PC-9 (cell line): ENCODE results near the gene CLMN. TPM values are rescaled to one million over a fixed set of nuclear protein-coding genes. Genes with fewer than 3 reads are reported as not detected.
A peak's percentile ranks its signal among the peaks of the same experiment; 100 is the strongest.

Experiments
- BruUV-seq: library from RNA; stranded (reverse); fragments of 400-500 nt; replicated peaks from 2 replicates; lab custom pipeline; 2021; lab: Mats Ljungman, UMichigan
- CTCF ChIA-PET: fragments of 300-600 bp; sonication (Branson Sonifier 250); formaldehyde crosslinking; loops from one replicate; lab custom pipeline; 2022; ENCODE audit warnings: antibody characterized with exemption; lab: Charles Lee
- POLR2A ChIA-PET: fragments of 300-600 bp; sonication (Branson Sonifier 250); formaldehyde crosslinking; loops from one replicate; lab custom pipeline; 2022; ENCODE audit warnings: antibody characterized with exemption; ENCODE audit not compliant: unreplicated experiment; lab: Charles Lee
- DNase-seq, 2 experiments: peaks; one replicate each; pipeline versions ENCODE4 v3.0.0 to v3.0.0-alpha.2; 2015 to 2022; ENCODE audit warnings: mixed read lengths in 1 of 2
- H2AFZ ChIP-seq: fragments of 200-600 bp; sonication (generic); 2 replicates; pipeline ENCODE4 v1.8.1; 2017; ENCODE audit warnings: antibody characterized with exemption
- H3F3A ChIP-seq: fragments of 200-600 bp; sonication (generic); 2 replicates; pipeline ENCODE4 v1.8.1; 2017; ENCODE audit warnings: antibody characterized with exemption, mild to moderate bottlenecking, low read depth; ENCODE audit not compliant: insufficient read depth
- H3K27ac ChIP-seq: fragments of 200-600 bp; sonication (generic); 2 replicates; pipeline ENCODE4 v1.6.1; 2016; ENCODE audit warnings: mixed run types
- H3K27me3 ChIP-seq: fragments of 200-600 bp; sonication (generic); 2 replicates; pipeline ENCODE4 v1.6.1; 2016; ENCODE audit warnings: low read depth, mixed run types; ENCODE audit not compliant: insufficient read depth
- H3K36me3 ChIP-seq: fragments of 200-600 bp; sonication (generic); 2 replicates; pipeline ENCODE4 v1.6.1; 2016; ENCODE audit warnings: low read depth, mixed run types
- H3K4me1 ChIP-seq: fragments of 200-600 bp; sonication (generic); replicated peaks from 2 replicates; pipeline ENCODE4 v1.6.1; 2016; ENCODE audit warnings: mixed run types; ENCODE audit not compliant: insufficient read depth
- H3K4me2 ChIP-seq: fragments of 200-600 bp; sonication (generic); 2 replicates; pipeline ENCODE4 v1.6.1; 2017; ENCODE audit warnings: mixed run types
- H3K4me3 ChIP-seq: fragments of 200-600 bp; sonication (generic); 2 replicates; pipeline ENCODE4 v1.6.1; 2016; ENCODE audit warnings: mixed run types
- H3K79me2 ChIP-seq: fragments of 200-600 bp; sonication (generic); 2 replicates; pipeline ENCODE4 v1.6.1; 2017; ENCODE audit warnings: low read depth, mixed run types
- H3K9me2 ChIP-seq: fragments of 200-600 bp; sonication (generic); 2 replicates; pipeline ENCODE4 v1.8.1; 2017; ENCODE audit warnings: mild to moderate bottlenecking; ENCODE audit not compliant: insufficient read depth
- H3K9me3 ChIP-seq: fragments of 200-600 bp; sonication (generic); 2 replicates; pipeline ENCODE4 v1.8.1; 2016; ENCODE audit warnings: low read depth; ENCODE audit not compliant: insufficient read depth
- H4K20me1 ChIP-seq: fragments of 200-600 bp; sonication (generic); 2 replicates; pipeline ENCODE4 v1.8.1; 2017; ENCODE audit not compliant: insufficient read depth
- CTCF ChIP-seq: fragments of 200-600 bp; sonication (generic); conservative IDR thresholded peaks from 2 replicates; pipeline ENCODE4 v1.6.1; 2017; ENCODE audit warnings: mixed run types, antibody characterized with exemption, mild to moderate bottlenecking, moderate library complexity
- EZH2 ChIP-seq: fragments of 200-600 bp; sonication (generic); IDR thresholded peaks from 2 replicates; pipeline ENCODE4 v1.8.0; 2017; ENCODE audit warnings: antibody characterized with exemption, low read depth
- intact Hi-C: fragments of 100-400 bp; cut with micrococcal nuclease; formaldehyde crosslinking; loops from one replicate; pipeline ENCODE4 v1.10.0; 2022; ENCODE audit not compliant: unreplicated experiment
- total RNA-seq: library from RNA; stranded (reverse); gene quantifications from 2 replicates; pipeline ENCODE4 v1.2.3, GENCODE V29; 2021

CLMN gene
- total RNA-seq, 1 experiment from 2014 or later = 15.8 TPM

- ChIA-PET POLR2A (no interaction called here), CTCF (no interaction called here)
- Histone ChIP-seq H3K4me1 (no peaks in the 10 kb centered on the region), H3K4me3 (no peak overlapping the region), H3F3A (no peaks in the 10 kb centered on the region), H2AFZ (no peak overlapping the region), H3K27ac (no peak overlapping the region), H3K9me3 (no peaks in the 10 kb centered on the region), H4K20me1 (no peaks in the 10 kb centered on the region), H3K36me3 (no peaks in the 10 kb centered on the region), H3K27me3 (no peaks in the 10 kb centered on the region), H3K79me2 (peaks cover 7% of the 10 kb centered on the region; the same call in 1 of the 2 replicates), H3K4me2 (no peak overlapping the region), H3K9me2 (no peaks in the 10 kb centered on the region)
- intact Hi-C loops = no loop called here
- TF ChIP-seq CTCF = no peak
- TF ChIP-seq EZH2 = no peak
- DNase-seq = no peak
- no TSS peak for BruUV-seq
Measured at GRCh38 chr14:95163132-95163531, 156.6 kb downstream of the CLMN start.

DNA sequence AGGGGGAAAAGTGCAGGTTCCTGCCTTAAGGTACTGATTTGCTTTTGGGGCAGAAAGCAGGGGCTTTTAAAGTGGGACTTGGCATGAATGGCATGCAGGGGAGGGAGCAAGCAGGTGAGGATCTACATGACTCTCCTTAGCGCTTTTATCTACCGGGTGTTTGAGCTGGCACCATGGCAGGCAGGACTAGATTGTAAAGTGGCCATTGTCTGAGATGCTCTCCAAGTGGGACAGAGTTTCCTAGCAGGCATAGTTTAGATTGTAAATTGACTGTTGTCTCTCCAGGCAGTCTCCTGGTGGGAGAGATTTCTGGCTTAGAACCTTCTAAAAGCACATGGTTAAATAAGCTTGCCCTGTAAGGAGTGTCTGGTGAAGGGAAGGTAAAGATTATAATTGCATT is 157.1 kb downstream of the CLMN start:
- H3K4me1 ChIP-seq = no peaks in the 10 kb centered on the region
- POLR2A ChIA-PET = no interaction called here
- no peaks in the 10 kb centered on the region for H3K27me3 ChIP-seq
- peaks cover 9% of the 10 kb centered on the region; the same call in 1 of the 2 replicates for H3K79me2 ChIP-seq
- no peaks in the 10 kb centered on the region for H3K9me2 ChIP-seq
- intact Hi-C loops = no loop called here
- no peaks in the 10 kb centered on the region for H3K9me3 ChIP-seq
- H2AFZ ChIP-seq = no peak overlapping the region
- H3K27ac ChIP-seq = no peak overlapping the region
- H3F3A ChIP-seq = no peaks in the 10 kb centered on the region
- CTCF ChIA-PET = interaction anchor here (0.7 kb wide), 1 partner anchor 12 kb away, joined by 3 read pairs; no protein-coding TSS in a partner anchor
- no peak overlapping the region for H3K4me2 ChIP-seq
- no TSS peak for BruUV-seq
- H4K20me1 ChIP-seq = no peaks in the 10 kb centered on the region
- H3K4me3 ChIP-seq = no peak overlapping the region
- TF ChIP-seq EZH2 = no peak
- TF ChIP-seq CTCF = no peak
- no peak for DNase-seq
- H3K36me3 ChIP-seq = no peaks in the 10 kb centered on the region

GRCh38 chr14:95157327-95158189 is 162.2 kb downstream of the CLMN start, which contains the start of gene DICER1:
Gene DICER1 (minus strand): TSS chr14:95157529. CDS start chr14:95133458, 24,071 bp downstream.
- Histone ChIP-seq H3K79me2 (peaks cover 50% of the 10 kb centered on the region), H2AFZ (peak within 1 kb of the TSS; percentile 89), H3K4me1 (peaks cover 8% of the 10 kb centered on the region; the same call in 1 of the 2 replicates), H4K20me1 (no peaks in the 10 kb centered on the region), H3K4me2 (peak within 1 kb of the TSS; percentile 87), H3K4me3 (peak within 1 kb of the TSS; percentile 88), H3K9me3 (no peaks in the 10 kb centered on the region), H3F3A (no peaks in the 10 kb centered on the region), H3K27ac (peak within 1 kb of the TSS; percentile 82), H3K27me3 (no peaks in the 10 kb centered on the region), H3K9me2 (no peaks in the 10 kb centered on the region), H3K36me3 (no peaks in the 10 kb centered on the region)
- ChIA-PET CTCF (interaction anchor here (0.6 kb wide), 1 partner anchor 351 kb away, joined by 3 read pairs; no protein-coding TSS in a partner anchor), POLR2A (interaction anchor here (0.6 kb wide), 1 partner anchor 12 kb away, joined by 4 read pairs; no protein-coding TSS in a partner anchor)
- DNase-seq = peak; percentile 72 to 85
- no peak for TF ChIP-seq CTCF
- no peak for TF ChIP-seq EZH2
- TSS peak; percentile 47 for BruUV-seq
- intact Hi-C loops = no loop called here
